Stimulated activated CD8-positive, alpha-beta memory T cell treated with anti-CD3 and anti-CD28 coated beads, Interleukin-7, amount 100 ng/mL, for 4 hours (primary cell): ENCODE data around the gene HGFAC.

Source experiments
- DNase-seq, 2 donors: peaks; one replicate each; pipeline ENCODE4 v3.0.0-alpha.2; 2020; ENCODE audit warnings: low read depth in 2 of 2

Gene HGFAC

DNA sequence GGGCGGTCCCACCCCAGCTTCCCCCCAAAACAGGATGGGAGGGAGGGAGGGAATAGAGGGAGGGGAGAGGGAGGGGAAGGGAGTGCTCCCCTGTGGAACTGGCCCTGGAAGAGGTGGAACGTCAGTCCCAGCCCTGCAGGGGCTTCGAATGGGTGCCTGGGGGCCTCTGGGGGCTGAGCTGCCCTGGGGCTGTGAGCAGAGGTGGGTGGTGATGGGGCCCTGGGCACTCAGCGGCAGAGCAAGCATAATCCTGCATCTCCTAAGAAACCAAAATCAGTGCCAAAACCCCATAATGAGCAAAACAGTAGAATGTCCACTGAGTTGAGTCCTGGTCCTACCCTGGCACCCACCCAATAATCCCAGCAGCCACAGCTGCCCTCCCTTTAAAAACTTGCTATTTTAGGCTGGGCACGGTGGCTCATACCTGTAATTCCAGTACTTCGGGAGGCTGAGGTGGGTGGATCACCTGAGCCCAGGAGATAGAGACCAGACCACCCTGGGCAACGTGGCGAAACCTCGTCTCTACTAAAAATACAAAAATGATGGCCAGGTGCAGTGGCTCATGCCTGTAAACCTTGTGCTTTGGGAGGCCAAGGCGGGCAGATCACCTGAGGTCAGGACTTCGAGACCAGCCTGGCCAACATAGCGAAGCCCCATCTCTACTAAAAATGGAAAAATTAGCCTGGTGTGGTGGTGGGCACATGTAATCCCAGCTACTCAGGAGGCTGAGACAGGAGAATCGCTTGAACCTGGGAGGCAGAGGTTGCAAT lies 32.4 kb downstream of the HGFAC start:
- DNase-seq = no peak

DNA sequence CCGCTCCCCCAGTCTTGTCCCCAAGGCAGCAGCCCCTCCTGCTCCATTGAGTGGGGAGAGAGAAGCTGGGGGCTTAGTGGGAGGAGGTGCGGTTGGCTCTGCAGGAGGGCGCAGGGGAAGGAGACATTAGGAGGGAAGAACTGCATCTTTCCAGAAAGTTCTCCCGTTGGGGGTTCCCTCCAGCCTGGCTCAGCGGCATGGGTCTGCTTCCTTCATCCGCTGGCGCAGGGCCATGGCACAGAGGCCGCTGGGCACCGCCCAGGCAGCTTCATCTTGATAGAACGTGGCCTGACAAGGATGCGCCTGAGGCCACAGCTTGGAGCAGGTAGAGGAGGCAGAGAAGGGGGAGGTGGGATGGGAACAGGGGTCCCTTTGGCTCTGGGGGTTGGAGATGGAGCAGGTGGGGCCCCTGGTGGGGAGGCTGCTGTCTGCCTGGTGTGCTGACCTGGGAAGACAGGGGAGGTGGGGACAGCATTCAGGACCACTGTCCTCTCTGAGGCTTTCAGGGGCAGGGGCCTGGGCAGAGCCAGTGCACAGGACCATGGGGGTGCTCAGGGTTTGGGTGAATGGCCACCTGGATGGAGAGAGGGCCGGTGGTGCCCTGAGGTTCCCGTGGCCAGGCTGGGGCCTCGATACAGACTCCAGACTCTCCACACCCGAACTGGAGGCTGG lies 33.4 kb downstream of the HGFAC start:
- no peak for DNase-seq

DNA sequence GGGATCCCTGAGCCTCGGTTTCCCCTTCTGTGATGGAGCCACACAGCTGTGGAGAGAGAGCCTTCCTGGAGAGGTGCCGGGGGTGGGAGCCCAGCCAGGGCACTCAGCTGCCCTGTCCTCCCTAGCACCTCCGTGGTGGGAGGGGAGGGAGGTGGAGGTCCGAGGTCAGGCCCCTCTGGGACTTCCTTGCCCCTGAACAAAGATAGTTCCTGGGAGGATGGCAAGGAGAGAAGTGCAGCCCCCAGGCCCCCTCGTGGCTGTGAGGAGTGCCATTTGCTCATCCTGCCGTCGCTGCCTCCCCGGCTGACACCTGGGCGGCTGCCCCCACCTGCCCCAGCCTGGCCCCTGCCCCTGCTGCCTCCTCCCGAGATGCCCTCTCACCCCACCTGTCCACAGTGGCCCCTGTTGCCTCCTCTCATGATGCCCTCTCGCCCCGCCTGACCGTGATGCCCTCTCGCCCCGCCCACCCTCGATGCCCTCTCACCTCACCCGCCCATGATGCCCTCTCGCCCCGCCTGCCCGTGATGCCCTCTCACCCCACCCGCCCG lies 34.0 kb downstream of the HGFAC start:
- DNase-seq = no peak

DNA sequence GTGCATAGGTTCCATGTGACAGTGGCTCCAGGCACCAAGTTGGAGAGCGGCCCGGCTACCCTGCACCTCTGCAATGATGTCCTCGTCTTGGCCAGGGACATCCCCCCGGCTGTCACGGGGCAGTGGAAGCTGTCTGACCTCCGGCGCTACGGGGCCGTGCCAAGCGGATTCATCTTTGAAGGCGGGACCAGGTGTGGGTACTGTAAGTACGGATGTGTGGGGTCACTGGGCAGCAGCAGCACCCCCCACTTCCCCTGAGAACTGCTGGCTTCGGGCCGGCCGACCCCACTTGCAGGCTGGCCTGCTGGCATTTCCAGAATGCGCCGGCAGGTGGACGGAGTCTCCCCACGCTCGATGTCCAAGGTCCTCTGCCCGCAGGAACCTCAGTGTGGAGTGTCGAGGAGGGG lies 34.6 kb downstream of the HGFAC start:
- DNase-seq = no peak

DNA sequence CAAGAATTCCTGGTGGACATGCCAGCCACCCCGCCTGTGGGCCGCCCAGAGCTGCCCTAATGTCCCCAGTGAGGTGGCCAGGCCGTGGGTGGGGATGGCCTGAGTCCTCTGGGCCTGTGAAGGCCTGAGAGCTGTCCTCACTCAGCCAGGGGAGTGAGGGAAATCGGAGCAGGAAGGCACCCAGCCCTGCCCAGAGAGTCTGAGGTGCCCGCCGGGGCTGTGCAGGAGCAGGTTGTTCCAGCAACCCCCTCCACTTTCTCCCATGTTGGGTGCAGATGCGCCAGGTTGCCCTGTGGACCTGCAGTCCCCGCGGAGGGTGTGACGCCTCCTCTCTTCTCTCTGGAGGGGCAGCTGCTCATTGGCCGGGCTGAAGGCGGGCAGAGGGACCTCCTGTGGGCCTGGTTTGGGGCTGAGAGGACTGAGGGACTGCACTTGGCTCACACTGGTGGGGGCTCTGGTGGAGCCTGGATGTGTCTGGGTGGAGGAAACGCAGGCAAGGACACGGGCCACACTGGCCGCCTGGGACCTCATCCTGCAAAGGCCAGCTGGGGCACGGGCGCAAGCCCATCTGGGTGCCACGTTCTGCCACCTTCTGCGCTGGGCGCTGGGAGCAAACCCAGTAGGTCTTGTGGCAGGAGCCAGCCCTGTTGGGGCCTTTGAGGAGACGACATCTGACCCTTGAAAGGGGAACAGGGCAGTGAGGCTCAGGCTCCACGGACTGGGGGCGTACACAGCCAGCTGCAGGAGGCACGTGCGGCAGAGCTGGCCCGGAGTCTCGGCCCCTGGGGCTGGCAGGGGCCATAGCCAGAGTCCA lies 35.4 kb downstream of the HGFAC start:
- DNase-seq = no peak

DNA sequence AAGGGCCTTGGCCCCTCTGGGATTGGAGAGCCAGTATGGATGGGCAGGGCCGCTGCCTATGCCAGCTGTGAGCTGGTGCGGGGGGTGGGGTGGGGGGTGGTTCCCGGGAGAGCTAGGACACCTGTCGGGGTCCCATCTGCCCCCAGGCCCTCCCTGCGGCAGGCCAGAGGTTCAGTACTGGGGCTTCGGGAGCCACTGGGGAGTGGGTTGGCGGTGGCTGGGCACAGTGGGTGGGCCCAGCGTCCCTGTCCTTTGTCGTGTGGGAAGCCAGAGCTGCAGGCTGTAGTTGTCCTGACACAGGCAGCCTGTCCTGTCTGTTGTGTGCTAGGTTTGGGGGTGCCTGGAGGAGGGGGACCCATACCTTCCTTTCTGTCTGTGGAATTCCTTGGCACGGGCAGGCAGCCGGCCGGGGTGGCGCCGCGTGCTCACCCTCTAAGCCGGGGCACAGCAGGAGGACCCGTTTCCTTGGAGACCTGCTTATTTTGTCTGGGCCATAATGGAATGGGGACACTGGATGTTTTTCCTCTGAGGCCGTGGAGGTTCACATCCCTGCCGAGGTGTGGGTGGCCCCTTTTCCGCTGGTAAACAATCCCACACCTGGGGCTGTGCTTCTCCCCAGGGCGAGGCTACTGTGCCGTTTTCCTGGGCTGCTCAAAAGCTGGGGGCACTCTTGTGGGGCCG lies 36.1 kb downstream of the HGFAC start:
- DNase-seq = no peak

DNA sequence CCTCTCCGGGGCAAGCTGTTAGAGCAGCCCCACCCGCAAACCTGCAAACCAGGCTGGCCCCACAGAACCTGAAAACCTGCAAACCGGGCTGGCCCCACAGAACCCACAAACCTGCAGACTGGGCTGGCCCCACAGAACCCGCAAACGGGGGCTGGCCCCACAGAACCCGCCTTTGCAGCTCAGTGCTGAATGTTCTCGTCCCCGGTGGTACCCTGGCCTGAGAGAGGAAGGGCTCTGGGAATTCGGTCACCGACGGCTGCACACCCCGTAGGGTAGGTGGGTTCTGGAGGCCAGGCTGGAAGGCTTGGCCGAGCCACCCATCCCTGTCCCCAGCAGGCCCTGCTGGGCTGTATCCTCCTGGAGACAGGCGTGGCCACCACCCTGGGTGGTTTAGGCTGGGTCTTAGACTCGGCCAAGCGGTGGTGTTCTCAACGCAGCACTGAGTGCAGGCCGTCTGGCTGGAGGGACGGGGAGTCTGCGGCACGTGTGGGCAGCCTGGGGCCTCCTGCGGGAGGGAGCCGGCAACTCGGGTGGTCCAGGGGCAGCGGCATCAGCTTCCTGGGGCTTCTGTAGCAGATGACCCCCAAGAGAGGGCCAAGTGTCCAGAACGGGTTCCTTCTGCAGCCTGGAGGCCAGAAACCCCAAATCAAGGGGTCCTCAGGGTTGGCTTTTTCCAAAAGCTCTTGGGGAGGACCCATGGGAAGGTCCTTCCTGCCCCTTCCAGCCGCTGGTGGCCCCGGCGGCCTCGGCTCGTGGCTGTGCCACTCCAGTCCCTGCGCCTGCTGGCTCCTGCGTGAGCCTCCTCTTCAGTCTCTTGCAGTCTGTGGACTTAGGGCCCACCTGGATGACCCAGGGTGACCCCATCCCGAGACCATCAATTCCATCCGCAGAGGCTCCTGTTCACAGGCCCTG lies 36.9 kb downstream of the HGFAC start:
- no peak for DNase-seq

DNA sequence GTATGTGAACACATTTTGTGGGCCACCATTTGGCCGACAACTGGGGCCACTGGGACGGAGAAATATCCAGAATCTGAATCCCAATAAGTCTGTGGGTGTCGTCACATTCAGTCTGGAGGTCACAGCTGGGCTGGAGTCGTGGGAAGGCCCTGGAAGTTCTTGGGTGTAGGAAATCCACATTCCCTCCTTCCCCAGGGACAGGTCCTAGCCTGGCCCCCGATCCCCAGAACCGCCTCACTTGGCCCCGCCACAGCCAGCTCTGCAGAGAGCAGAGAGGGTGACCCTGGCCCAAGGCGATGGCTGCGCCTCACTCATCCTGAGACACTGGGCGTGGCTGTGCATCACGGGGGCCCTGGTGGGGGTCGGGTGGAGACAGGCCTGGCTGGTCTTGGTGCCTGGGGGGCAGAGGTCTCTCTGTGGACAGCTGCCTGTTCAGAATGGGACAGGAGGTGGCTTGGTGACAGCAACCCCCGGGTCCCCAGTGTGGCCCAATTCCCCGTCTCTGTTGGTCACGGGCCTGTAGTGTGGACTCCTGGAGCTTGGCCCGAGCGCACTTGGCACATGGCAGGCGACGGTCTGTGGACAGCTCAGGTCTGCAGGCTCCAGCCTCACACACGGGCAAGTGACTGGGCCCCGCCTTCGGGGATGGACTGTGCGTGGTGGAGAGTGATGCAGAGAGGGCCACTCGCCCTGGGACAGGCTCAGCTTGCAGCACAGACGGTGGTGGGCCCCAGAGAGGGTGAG lies 37.8 kb downstream of the HGFAC start:
- DNase-seq = no peak

DNA sequence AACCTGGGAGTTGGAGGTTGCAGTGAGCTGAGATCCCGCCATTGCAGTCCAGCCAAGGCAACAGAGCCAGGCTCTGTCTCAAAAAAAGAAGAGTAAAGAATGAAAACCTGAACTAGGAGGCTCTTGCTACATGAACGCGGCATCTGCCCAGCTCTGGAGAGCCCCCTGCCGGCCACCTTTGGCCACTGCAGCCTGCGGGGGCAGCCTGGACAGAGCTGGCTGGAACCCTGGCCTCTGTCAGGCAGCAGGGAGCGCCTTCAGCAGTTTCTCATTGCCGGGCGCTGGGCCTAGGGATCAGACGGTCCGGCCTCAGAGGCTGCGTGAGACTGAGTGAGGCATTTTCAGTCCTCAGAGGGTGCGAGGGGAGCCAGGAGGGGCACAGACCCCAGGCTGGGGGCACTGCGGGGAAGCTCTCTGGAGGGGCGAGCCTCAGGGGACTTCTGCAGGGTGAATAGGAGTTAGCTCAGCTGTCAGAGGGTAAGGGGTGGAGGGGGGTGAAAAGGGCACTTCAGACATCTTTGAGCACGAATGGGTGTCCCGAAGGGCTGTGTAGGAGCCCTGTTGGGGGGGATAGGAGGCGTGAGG lies 38.9 kb downstream of the HGFAC start:
- DNase-seq = peak; percentile 12 to 44

DNA sequence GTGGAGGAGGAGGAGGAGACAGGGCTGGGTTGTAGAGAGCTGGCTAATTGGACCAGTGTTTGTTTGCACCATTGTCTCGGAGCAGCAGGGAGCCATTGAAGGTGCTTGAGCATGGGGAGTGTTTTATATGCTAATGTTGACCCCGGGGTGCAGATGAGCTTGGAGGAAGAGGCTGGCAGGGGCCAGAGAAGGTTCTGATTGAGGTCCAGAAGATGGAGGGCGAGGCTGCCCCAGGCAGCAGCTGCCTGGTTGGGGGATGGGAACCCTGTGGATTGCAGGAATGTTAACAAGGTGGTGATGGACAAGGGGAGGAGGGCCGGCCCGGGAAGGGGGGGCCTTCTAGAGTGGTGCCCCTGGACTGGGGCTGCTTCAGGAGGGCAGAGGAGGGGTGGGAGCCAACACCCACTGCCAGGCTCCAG lies 39.4 kb downstream of the HGFAC start:
- DNase-seq = no peak

DNA sequence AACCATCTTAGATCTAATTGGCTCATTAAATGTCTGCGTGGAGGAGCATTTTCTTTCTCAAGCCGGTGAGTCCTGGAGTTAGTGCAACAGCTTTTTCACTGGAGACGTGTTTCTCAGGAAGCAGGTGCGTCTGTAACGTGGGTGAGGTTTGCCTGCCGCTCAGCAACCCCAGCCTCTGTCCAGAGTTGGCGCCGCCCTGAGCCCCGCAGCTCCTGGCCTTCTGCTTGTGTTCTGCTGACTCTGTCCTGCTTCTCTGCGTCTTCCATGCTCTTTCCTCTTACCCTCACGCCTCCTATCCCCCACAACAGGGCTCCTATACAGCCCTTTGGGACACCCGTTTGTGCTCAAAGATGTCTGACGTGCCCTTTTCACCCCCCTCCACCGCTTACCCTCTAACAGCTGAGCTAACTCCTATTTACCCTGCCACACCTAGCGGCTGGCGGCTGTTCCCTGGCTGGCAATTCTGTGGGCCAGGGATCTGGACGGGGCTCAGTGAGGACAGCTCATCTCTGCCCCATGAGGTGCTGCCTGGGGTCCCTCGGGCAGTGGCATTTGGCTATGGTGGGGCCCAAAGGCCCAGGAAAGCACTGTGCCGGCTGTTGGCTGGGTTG lies 40.1 kb downstream of the HGFAC start:
- DNase-seq = no peak

DNA sequence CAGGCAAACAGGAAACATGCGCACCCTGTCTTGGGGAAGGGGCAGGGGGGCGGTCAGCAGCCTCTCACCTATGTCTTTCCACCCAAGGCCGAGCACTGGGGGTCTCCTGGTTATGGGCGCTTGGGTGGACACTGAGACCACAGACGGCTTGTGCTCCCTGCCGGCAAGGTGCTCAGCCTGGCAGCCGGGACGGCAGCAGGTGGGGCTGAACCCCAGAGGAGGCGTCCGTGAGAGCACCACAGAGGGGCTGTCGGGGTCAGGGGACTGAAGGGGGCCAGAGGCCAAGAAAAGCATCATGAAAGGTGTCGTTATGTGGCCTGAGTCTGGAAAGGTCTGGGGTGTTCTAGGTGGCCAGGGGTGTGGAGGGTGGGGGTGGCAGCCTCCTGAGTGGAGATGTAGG lies 40.9 kb downstream of the HGFAC start:
- no peak for DNase-seq

DNA sequence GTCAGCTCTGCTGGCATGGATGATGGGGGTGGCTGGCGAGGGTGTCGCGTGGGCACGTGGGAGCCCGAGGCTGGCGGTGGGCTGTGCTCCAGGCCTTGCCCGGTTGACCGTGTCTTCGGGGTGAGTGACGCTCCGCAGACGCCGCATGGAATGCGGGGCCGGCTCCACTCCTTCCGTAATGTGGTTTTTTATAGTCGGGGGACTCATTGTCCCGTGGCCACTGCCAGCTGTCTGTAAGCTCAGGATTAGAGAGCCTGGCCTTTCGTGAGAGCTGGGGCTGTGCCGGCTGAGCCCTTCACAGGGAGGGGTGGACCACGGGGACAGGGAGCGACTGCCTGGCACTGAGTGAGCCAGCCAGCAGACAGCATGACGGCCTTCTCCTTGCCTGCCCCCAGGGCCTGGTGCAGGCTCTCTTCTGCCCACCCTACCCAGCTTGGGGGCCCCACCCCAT lies 41.7 kb downstream of the HGFAC start:
- DNase-seq = no peak

DNA sequence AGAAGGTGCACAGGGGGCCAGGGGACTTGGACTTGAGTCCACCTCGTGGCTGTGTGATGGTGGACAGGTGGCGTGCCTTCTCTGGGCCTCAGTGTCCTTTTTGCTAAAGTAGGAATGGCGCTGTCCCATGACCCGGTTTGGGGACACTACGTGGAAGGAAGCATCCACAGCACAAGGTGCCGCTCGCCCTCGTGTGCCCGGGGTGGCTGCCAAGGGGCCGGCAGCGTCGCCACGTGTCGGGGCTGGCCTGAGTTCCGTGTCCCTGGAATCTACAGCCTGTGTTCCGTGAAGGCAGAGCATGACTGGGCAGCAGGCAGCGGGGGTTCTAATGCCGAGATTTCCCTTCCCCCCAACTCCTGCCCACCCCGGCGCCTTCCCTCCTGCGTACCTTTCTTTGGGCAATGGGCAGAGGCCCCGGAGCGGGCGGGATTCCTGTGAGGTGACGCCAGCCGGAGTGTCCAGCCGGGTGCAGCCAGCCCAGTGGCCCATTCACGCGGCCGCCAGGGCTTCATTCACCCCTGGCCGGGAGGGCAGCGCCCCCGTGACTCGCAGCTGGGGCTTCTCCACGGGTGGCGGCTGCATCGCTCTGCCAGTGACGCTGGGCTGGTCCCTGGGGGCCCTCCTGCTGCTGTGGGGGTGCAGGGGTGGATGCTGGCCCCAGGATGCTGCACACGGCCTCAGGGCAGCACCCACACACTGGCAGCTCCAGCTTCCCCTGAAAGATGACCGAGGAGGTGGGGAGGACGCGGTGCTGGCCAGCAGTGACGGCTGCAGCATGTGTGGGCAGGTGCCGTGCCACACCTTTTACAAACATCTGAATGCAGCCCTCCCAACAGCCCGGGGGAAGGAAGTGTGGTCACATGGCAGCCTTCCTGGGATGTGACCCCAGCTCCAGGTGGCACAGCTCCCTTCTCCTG lies 42.5 kb downstream of the HGFAC start:
- DNase-seq = no peak

DNA sequence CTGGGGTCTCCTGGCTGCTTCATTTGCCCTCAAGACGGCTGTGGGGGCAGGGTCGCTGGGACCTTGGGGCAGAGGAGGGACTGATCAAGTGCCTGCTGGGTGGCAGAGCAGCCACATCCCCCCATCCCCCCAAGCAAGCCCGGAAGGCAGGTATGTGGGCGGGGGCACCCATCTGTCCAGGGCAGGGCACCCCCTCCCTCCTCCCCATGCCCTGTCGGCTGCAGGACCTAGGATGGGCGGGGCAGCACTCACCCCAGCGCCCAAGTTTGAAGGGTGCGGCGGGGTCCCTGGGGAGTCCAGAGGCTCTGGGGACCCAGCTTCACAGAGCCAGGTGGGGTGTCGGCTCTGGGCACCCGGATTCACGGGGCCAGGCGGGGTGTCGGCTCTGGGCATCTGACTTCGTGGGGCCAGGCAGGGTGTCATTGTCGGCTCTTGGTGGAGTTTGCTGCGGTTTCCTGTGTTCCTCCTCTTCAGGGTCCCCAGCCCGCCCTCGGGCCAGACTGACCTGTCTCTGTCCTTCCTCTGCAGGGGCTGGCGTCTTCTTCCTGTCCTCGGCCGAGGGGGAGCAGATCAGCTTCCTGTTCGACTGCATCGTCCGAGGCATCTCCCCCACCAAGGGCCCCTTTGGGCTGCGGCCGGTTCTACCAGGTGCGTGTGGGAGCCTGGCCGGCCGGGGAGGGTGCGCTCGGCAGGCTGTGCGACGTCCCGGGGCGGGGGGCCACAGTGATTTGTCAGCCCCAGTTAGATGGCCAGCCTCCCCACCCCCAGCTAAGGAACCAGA lies 43.4 kb downstream of the HGFAC start:
- DNase-seq = no peak

DNA sequence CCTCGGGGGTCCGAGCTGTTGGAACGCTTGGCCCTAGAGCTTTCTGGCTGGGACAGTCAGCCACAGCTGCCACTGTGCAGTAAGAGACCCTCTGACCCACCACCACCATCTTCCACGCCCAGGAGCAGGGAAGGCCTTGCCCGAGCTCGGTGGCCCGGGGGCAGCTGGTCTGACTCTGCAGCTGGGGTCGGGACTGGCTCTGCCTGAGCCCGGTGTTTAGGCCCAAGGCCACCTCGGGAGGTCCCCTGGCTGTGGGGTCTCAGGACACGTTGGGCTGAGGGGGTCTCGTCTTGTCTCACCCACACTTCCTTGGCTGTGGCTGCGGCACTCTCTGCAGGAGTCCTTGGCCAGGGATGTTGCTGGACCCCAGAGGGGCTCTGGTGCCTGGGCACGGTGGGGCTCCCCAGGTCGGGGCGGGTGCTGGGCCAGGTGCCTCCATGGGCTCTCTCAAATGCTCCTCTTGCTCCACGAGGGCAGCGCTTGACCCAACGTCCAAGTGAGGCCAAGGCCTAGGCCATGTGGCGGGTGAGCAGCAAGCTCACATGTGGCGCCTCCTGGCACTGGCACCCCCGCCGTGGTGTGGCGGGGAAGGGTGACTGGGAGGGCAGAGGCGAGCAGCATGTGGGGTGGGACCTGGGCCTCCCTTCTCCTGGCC lies 44.2 kb downstream of the HGFAC start:
- no peak for DNase-seq
